GM04503 (cell line): Measurements from ENCODE around the gene XXYLT1.

Experiments
- DNase-seq: peaks from one replicate; pipeline ENCODE4 v3.0.0-alpha.2; 2012; ENCODE audit warnings: low read depth

Gene XXYLT1

GRCh38 chr3:195077611-195078540, 193.1 kb downstream of the XXYLT1 start:
- DNase-seq = no peak

- DNase-seq = no peak
Observed at GRCh38 chr3:195076981-195077610, 193.9 kb downstream of the XXYLT1 start.

DNA sequence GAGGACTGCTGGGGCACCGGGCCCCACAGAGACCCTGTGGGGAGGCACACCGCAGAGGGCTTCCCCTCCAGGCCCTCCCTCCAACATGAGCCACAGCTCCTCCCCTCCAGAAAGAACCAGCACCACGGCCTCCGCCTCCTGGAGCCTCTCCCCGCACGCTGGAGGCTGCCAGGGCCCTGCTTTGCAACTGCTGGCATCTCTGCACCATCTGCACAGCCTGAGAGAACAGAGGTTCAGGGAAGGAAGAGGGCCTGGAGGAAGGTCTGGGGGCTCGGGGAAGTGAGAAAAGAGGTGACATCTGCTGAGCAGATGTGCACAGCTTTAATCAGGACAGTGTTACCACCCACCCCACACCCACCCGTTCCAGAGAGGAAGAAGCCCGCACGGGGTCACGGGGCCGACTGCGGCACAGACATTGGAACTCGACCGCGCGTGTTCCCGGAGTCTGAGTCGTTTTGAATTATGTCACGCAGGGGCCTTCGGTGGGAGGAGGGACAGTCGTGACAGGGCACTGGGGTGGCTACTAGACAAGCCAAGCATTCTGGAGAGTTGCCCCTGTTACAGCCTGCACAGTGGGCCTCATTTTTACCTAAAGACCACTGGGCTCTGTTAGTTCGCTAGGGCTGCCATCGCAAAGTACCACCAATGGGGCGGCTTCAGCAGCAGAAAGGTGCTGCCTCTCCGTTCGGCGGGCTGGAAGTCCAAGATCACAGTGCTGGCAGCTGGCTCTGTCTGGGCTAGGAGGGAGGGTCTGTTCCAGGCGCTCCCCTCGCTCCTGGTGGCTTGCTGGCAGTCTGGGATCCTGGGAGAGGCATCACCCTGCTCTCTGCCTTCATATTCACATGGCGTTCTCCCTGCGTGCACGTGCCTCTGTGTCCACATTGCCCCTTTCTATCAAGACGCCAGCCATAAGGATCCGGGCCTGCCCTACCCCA, 194.8 kb downstream of the XXYLT1 start:
- DNase-seq = no peak

DNA sequence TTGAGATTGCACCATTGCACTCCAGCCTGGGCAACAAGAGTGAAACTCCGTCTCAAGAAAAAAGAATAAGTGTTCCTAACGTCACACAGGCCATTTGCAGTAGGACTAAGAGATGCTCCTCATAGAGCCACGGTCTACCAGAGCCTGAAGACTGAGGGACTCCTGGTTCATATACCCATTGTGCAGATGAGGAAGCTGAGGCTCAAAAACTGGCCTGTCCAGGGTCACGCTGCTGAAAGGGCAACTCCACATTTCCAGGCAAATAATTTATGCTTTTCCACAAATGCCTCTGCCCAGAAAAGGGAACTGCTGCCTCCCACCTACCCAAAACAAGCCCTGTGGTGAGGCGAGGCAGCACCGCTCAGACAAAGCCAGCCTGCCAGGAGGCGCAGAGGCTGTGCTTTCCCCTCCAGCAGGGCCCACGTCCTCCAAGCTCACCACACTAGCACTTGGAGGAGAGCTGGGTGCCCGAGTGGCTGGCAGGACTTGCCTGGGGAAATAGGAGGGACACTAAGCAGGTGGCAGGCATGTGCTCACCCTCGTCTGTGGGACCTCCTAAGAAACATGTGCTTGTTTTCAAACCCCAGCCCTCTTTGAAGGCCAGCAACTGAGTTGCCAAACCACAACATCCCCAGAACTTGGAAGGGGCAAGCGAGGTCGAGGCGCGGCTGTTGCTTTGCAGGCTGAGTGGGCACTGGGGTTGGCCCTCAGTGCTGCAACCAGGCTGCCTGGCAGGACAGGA, 195.6 kb downstream of the XXYLT1 start:
- DNase-seq = no peak

- DNase-seq = no peak
Observed at GRCh38 chr3:195073866-195074860, 196.8 kb downstream of the XXYLT1 start.

- DNase-seq = no peak
Observed at GRCh38 chr3:195072916-195073564, 197.9 kb downstream of the XXYLT1 start.

DNA sequence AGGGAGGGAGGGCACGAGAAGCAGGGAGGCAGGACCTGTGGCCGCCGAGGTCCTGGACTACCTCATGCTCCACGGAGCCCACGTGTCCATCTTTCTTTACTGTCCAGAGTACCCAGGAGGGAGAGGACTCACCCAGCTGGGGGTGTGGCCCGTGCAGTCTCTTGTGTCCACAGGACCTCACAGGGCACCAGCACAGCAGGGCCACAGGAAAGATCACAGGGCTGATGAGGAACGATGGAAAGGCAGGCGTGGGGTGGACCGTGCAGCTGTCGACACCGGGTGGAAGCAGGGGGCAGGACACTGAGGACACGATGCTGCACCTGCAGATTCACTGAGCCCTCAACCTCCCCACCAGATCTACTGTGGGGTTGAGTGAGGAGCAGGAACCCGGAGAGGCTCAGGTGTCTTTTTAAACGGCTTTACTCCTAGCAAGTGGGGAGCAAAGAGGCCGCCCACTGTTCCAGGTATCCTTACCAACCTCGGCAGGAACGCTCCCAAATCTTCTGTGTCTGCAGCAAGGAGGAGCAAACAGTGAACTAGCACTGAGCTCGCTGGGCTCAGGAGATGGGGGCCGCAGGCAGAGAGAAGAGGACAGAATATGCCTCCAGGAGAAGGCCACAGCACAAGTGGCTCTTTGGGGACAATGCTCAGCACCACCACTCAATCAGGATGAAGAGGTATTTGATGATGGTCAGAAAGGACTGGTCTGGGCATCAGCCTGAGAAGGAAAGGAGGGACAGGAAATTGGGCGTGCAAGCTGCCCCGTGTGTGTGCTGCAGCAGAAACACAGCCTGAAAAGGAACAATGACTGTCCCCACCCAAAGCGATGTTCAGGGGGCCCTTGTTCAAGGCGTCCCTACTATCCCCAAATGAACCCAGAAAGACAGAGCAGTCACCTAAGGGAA, 198.8 kb downstream of the XXYLT1 start:
- no peak for DNase-seq

- DNase-seq = no peak
Observed at GRCh38 chr3:195071011-195071728, 199.8 kb downstream of the XXYLT1 start.

GRCh38 chr3:195070336-195070735, 200.6 kb downstream of the XXYLT1 start:
- no peak for DNase-seq

DNA sequence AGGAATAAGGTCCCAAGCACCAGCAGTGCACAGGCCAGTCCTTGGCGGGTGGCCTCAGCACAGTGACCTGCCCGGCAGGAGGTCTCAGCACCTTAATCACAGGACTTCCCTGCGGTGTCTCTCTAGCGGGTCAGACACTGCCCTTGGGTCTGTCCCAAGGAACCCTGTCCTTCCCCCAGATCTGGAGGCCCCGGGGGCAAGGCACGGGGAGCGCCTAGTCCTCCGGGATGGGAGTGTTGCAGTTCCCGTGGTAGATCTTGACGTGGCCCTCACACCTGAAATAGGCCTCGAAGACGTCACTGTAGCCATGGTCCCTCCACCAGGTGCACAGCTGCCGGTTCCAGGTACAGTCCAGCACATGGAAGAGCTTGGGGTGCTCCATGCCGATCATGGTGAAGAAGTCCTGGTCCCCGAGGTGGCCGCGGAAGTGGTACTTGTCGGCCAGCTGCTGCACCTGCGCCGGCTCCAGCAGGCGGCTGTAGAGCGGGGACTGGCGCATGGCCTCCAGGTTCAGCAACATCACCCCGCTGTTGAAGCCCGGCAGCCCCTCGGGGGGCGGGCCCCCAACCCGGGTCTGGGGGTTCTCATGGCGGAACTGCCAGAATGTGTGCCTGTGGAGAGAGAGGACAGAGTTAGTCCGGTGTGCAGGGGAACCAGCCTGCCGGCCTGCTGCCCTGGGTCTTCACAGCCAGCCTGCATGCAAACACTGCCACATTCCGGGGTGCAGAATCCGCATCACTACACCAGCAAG, 201.3 kb downstream of the XXYLT1 start:
- no peak for DNase-seq

GRCh38 chr3:195068084-195069080, 202.6 kb downstream of the XXYLT1 start:
- DNase-seq = no peak

GRCh38 chr3:195066441-195066841, 204.5 kb downstream of the XXYLT1 start:
- DNase-seq = no peak

GRCh38 chr3:195065864-195066185, 205.1 kb downstream of the XXYLT1 start:
- no peak for DNase-seq

DNA sequence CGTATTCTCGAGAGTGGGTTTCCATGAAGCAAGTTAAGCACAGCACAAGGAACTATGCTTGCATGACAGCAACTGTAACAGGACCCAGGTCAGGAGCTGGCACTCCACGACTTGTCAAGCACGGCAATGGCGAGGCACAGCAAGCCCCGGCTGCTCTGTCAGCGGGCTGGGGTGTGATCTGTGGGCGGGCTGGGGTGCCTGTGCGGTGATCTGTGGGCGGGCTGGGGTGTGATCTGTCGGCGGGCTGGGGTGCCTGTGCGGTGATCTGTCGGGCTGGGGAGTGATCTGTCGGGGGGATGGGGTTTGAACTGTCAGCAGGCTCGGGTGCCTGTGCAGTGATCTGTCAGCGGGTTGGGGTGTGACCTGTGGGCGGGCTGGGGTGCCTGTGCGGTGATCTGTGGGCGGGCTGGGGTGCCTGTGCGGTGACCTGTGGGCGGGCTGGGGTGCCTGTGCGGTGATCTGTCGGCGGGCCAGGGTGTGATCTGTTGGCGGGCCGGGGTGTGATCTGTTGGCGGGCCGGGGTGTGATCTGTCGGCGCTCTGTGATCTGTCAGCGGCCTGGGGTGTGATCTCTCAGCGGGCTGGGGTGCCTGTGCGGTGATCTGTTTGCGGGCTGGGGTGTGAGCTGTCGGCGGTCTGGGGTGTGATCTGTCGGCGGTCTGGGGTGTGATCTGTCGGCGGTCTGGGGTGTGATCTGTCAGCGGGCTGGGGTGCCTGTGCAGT, 205.7 kb downstream of the XXYLT1 start:
- DNase-seq = no peak

GRCh38 chr3:195064300-195064931, 206.5 kb downstream of the XXYLT1 start:
- no peak for DNase-seq
